HG02884 (cell line): Measurements from ENCODE around the gene ATP2B2.

Experiments used
- ATAC-seq: cut with Tn5 transposase; IDR thresholded peaks from one replicate; pipeline ENCODE4 v1.9.1; 2021; ENCODE audit warnings: mild to moderate bottlenecking, moderate library complexity; ENCODE audit not compliant: unreplicated experiment

ATP2B2 gene

GRCh38 chr3:10512687-10513086 lies 7.3 kb upstream of the ATP2B2 start:
- no peak for ATAC-seq

GRCh38 chr3:10511809-10512494 lies 6.6 kb upstream of the ATP2B2 start:
- no peak for ATAC-seq

DNA sequence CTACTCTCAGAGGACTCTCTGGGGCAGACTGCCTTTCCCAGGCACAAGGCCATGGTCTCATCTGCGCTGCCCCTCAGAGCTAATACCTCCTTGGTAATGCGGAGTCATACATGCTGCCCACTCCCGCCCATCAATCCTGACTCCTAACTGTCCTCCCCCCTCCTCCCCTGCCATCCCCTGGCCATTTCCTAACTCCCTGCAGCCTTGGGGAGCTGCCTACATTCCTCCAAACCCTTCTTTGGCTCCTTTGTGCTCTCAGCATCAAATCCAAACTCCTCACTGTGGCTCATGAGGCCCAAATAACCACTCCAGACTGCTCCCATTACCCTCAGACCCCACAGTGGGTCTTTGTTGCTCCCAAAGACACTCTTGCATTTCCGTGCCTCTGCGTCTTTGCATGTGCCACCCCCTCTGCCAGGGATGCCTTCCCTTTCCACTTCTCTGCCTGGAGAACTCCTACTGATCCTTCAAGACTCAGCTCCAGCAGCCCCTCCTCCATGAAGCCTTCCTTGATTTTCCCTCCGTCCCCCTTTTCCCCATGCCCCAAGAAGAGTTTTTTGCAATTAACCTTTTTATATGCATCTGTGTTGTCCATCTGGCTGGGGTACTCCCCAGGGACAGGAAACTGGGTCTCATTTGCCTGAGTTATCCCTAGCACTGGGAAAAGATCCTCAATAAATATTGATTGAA lies 5.5 kb upstream of the ATP2B2 start:
- ATAC-seq, result no peak

DNA sequence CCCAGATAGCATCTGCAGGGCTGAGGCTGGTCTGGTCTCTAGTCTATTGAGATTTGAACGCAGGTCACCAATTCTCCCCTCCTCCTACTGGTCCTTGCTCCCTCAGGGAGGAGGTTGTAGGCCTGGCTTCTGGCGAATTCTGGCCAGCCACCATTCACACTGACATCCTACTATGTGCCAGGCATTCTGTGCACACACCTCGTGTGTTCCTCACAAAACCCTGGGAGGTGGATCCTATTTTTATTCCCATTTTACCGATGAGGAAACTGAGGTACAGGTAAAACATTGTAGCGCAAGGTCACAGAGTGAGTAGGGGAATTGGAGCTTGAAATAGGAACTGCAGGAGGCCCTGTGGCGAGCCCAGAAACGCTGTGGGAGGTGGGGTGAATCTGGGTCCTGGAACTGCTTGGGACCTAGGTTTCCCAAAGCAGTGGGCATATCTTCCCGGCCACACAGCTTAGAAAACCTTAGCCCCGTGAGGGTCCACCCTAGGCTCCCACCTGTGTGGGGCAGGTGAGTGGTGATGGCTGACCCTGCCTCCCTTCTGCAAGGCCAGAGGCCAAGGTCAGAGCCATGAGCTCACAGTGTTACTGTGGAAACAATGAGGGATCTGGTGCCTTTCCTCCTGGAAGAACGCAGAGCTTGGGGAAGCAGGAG lies 4.8 kb upstream of the ATP2B2 start:
- no peak for ATAC-seq

GRCh38 chr3:10509325-10509724 lies 3.9 kb upstream of the ATP2B2 start:
- ATAC-seq, result no peak

DNA sequence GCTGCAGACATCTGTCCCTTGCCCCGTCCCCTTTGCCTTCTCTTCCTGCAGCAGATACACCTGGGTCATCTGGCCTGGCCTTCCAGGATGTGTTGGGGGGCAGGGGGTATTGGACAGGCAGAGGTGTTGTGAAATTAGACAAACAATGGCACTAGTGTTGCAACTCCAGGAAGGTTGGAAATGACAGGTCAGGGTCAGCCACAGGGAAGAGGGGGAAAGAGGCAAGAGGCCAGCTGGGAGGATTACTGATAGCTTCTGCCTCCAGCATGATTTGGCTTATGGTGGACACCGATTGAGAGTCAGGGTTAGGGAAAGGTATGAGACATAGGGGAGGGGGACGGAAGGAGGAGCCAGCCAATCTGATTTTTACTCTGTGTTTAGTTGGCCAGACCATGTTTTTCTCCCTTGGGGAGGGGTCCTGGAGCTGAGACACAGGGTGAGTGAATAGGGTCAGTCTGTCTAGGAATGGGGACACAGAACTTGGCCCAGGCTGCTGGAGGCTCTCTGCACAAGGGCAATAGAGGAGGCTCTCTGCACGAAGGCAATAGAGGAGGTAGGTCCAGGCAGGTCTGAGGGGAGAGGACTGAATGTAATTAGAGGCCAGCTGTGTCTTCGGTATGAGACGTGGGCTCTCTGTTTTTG lies 3.4 kb upstream of the ATP2B2 start:
- ATAC-seq, result no peak

GRCh38 chr3:10508235-10508618 lies 2.8 kb upstream of the ATP2B2 start:
- no peak for ATAC-seq

GRCh38 chr3:10507331-10507730 lies 1.9 kb upstream of the ATP2B2 start:
- ATAC-seq, result no peak

GRCh38 chr3:10506696-10507095 lies 1.3 kb upstream of the ATP2B2 start:
- no peak for ATAC-seq

GRCh38 chr3:10505791-10506585 lies 602 bp upstream of the ATP2B2 start:
- ATAC-seq, result no peak

- ATAC-seq, result no peak
These were observed 976 bp downstream of the ATP2B2 start for GRCh38 chr3:10504171-10505049.

DNA sequence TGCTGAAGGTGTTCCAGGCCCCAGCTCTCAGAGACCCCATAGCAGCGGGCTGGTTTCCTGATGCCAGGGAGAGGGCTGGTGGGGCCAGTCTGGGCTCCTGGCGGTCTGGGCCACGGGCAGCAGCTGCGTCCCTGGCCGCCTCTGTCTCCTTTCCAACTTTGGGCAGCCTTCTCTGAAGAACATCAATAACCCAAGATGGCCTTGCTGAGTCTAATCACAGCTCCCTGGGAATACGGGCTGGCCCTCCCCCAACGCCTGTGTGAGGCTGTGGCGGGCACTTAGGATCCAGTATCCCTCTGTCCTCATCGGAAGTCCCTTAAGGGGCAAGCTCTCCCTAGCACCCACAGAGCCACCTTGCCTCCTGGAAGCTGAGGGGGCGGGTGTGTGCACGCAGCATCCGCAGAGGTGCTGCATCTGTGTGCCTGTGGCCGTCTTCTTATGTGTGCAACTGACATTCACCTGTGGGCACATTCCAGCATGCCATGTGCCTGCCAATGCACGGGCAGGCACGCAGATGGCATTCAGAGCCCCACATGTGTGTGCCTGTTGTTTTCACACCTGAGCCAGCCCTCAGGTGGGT lies 2.1 kb downstream of the ATP2B2 start:
- ATAC-seq, result no peak

DNA sequence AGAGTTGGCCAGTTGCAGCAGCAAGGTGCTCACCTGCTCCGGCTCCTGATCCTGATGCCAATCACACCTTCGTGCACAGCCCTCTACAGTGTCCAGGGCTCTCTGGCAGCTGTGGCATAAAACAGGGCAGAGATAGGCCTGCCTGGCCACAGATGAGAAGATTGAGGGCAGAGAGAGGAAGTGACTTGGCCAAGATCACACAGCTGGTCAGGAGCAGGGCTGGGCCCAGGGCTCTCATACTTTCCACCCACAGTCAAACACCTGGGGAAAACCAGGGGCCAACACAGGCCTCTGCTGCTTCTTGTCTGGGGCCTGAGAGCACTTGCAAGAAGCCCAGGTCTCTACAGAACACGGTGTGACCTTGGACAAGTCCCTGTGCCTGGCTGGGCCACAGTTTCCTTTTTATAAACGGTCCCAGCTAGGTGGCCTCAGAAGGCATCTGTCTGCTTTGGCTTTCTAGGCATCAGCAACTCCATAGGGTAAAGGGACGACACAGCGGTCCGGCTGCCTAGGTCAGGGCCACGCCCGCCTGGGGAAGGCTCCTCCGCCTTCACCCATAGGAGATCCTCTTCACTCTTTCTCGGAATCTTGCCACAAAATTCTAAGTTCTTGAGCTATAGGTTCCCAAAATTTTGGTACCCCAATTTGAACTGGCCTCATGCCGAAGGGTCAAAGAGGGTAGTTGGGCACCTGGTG lies 3.1 kb downstream of the ATP2B2 start:
- no peak for ATAC-seq

- ATAC-seq, result no peak
These were observed 3.7 kb downstream of the ATP2B2 start for GRCh38 chr3:10501664-10502052.

GRCh38 chr3:10500717-10501663 lies 4.4 kb downstream of the ATP2B2 start:
- ATAC-seq, result no peak

DNA sequence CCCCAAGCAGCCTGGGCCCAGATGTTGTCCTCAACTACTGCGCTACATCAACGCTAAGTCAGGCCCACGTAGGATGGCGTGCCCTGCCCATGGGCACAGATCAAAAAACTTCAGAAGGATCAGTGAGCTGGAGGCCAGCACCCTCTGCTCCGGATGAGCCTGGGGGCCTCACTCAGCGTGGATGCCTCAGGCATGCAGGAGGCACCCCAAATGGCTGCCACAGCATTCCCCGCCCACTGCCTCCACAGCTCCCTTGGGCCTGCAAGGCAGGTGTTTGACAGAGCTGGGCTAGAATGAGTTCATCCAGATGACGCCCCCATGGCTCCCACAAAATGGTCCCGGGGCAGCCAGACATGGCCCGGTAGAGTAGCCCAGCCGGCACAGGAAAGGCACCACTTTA lies 7.1 kb downstream of the ATP2B2 start:
- ATAC-seq, result no peak

- no peak for ATAC-seq
These were observed 7.9 kb downstream of the ATP2B2 start for GRCh38 chr3:10497439-10497838.
